Right forelimb (tissue), 1 donor: ENCODE data around the gene ATAT1.

ENCODE experiments used
- DNase-seq: peaks from one replicate; pipeline ENCODE4 v3.0.0-alpha.2; 2018

The ATAT1 gene

GRCh38 chr6:30614044-30614842 is 12.4 kb upstream of the ATAT1 start:
- no peak for DNase-seq

GRCh38 chr6:30614843-30615218 is 11.8 kb upstream of the ATAT1 start:
- peak; percentile 85 for DNase-seq

- DNase-seq = peak; percentile 78
These were observed 11.3 kb upstream of the ATAT1 start for GRCh38 chr6:30615219-30615957.

GRCh38 chr6:30615958-30616810 is 10.5 kb upstream of the ATAT1 start:
- peak; percentile 63 for DNase-seq

- DNase-seq = peak; percentile 99
These were observed 9.7 kb upstream of the ATAT1 start, which contains the start of gene PPP1R10 for GRCh38 chr6:30616811-30617564. PPP1R10 (minus strand) TSS chr6:30617243; CDS start chr6:30609944, 7,299 bp downstream.

- peak; percentile 97 for DNase-seq
These were observed 9.0 kb upstream of the ATAT1 start, which contains the start of gene MRPS18B for GRCh38 chr6:30617565-30618269. MRPS18B (plus strand) TSS chr6:30617840; CDS start chr6:30617866, 26 bp downstream.

- DNase-seq = peak; percentile 21
These were observed 8.3 kb upstream of the ATAT1 start for GRCh38 chr6:30618270-30618797.

GRCh38 chr6:30619561-30619960 is 7.1 kb upstream of the ATAT1 start:
- DNase-seq = no peak

- DNase-seq = no peak
These were observed 1.2 kb upstream of the ATAT1 start for GRCh38 chr6:30625511-30625910.

- DNase-seq = no peak
These were observed 9.2 kb downstream of the ATAT1 start for GRCh38 chr6:30635834-30636233.

- no peak for DNase-seq
These were observed 13.8 kb downstream of the ATAT1 start for GRCh38 chr6:30640481-30640880.

- no peak for DNase-seq
These were observed 14.4 kb downstream of the ATAT1 start for GRCh38 chr6:30641048-30641447.

GRCh38 chr6:30643656-30644055 is 17.0 kb downstream of the ATAT1 start:
- no peak for DNase-seq

GRCh38 chr6:30644769-30645168 is 18.1 kb downstream of the ATAT1 start:
- no peak for DNase-seq

- no peak for DNase-seq
These were observed 19.3 kb downstream of the ATAT1 start for GRCh38 chr6:30645989-30646388.

GRCh38 chr6:30646450-30647241 is 20.0 kb downstream of the ATAT1 start, which contains the start of gene C6orf136:
C6orf136 (plus strand) TSS chr6:30647133; CDS start chr6:30647232, 99 bp downstream.
- peak; percentile 93 for DNase-seq

GRCh38 chr6:30647242-30648116 is 20.8 kb downstream of the ATAT1 start:
- DNase-seq = peak; percentile 71

- DNase-seq = no peak
These were observed 24.5 kb downstream of the ATAT1 start for GRCh38 chr6:30651143-30651542.
